Spleen (tissue), 11 donors: Measurements from ENCODE around the gene AMHR2. TPM values are rescaled to one million over a fixed set of nuclear protein-coding genes. Genes with fewer than 3 reads are reported as not detected.

Source experiments
- DNase-seq: peaks from one replicate; pipeline ENCODE4 v3.0.0-alpha.2; 2020
- H3K27ac ChIP-seq, 8 donors: fragments of 200-600 bp; sonication (generic) in 7 of 8; 1 replicate in 4 of 8; 2 replicates in 4 of 8; pipeline versions ENCODE4 v1.5.0 to v1.8.0; 2016 to 2021; ENCODE audit warnings: inconsistent platforms in 4 of 8, mild to moderate bottlenecking in 4 of 8, moderate library complexity in 1 of 8
- H3K27me3 ChIP-seq, 7 donors: fragments of 200-600 bp; sonication (generic) in 6 of 7; replicated peaks in 1 of 7; 1 replicate in 4 of 7; 2 replicates in 3 of 7; pipeline versions ENCODE4 v1.5.0 to v1.8.0; 2016 to 2021; ENCODE audit warnings: inconsistent platforms in 3 of 7, mild to moderate bottlenecking in 1 of 7
- H3K36me3 ChIP-seq, 6 donors: fragments of 200-600 bp; sonication (generic) in 5 of 6; 1 replicate in 4 of 6; 2 replicates in 2 of 6; pipeline versions ENCODE4 v1.5.0 to v1.8.0; 2016 to 2021; ENCODE audit warnings: inconsistent platforms in 2 of 6
- H3K4me1 ChIP-seq, 6 donors: fragments of 200-600 bp; sonication (generic) in 5 of 6; 1 replicate in 3 of 6; 2 replicates in 3 of 6; pipeline versions ENCODE4 v1.5.0 to v1.8.0; 2016 to 2021; ENCODE audit warnings: inconsistent platforms in 3 of 6
- H3K4me3 ChIP-seq, 8 donors: fragments of 200-600 bp; sonication (generic) in 7 of 8; 1 replicate in 4 of 8; 2 replicates in 4 of 8; pipeline versions ENCODE4 v1.5.0 to v1.8.0; 2016 to 2021; ENCODE audit warnings: inconsistent platforms in 4 of 8, mild to moderate bottlenecking in 4 of 8, moderate library complexity in 2 of 8
- H3K9me3 ChIP-seq, 8 donors: fragments of 200-600 bp; sonication (generic) in 7 of 8; 1 replicate in 4 of 8; 2 replicates in 4 of 8; pipeline versions ENCODE4 v1.5.0 to v1.8.0; 2016 to 2021; ENCODE audit warnings: inconsistent platforms in 4 of 8
- POLR2A ChIP-seq, 3 donors: fragments of 450-650 bp; IDR thresholded peaks; one replicate each; pipeline ENCODE4 v1.5.1; 2017; ENCODE audit warnings: antibody characterized with exemption in 3 of 3, mild to moderate bottlenecking in 1 of 3
- POLR2AphosphoS5 ChIP-seq, 3 donors: sonication (generic); formaldehyde crosslinking; IDR thresholded peaks; one replicate each; pipeline ENCODE4 v1.5.1; 2017; ENCODE audit warnings: antibody characterized with exemption in 3 of 3
- WGBS, 5 donors: extraction: QIAGEN DNeasy Blood & Tissue Kit in 3 of 5; methylation state at CpG; one replicate each; pipeline versions ENCODE4 v1.1.5 to v1.1.7; 2013 to 2018; 5-methylcytosine and 5-hydroxymethylcytosine counted together
- intact Hi-C: fragments of 100-400 bp; cut with DNase I; formaldehyde crosslinking; loops from one replicate; pipeline ENCODE4 v1.15.0; 2023; ENCODE audit warnings: low total_unique reads
- polyA plus RNA-seq, 3 donors: library from polyadenylated mRNA; stranded (reverse); fragments of 200-250 nt; gene quantifications; one replicate each; pipeline ENCODE4 v1.2.1, GENCODE V29; 2013
- total RNA-seq, 7 donors: library from RNA; depleted of rRNA in 3 of 7; stranded (reverse); fragments of >200 nt in 3 of 7; fragmentation: NEBNext Ultra II Directional in 4 of 7; extraction: Animal tissue kit (Norgen Biotek cat#: 25700) in 4 of 7; gene quantifications; one replicate each; pipeline versions ENCODE4 v1.1.0 to v1.2.1, GENCODE V29; 2016 to 2021
- TF ChIP-seq, protein P1 (sequence below), 11 experiments: fragments of 200-600 bp in 7 of 11; fragments of 450-650 bp in 4 of 11; sonication (generic) in 4 of 11; IDR thresholded peaks in 8 of 11; conservative IDR thresholded peaks in 3 of 11; 1 replicate in 7 of 11; 2 replicates in 4 of 11; pipeline versions ENCODE4 v1.4.0 to v1.8.0; 2016 to 2021; ENCODE audit warnings: antibody characterized with exemption in 11 of 11, inconsistent platforms in 4 of 11, mild to moderate bottlenecking in 1 of 11
- donor health status: healthy with polysubstance abuse.
- donor health status: DM: no; HTN: no; CAD: no; lungs with moderate emphysema.
- donor health status: DM: no; HTN: no; CAD: no.
- donor health status: Bipolar disorder and iron deficiency.
- donor health status: healthy.
- donor health status: DM: no; HTN: no; CAD: no.
- donor health status: DM: yes; HTN: yes; CAD: no.

Gene AMHR2
- total and polyA plus RNA-seq, 10 donors: 1.2 to 20.6 (median 7.9) TPM

- Histone ChIP-seq H3K36me3 (peaks cover 9 to 100% (median 100%) of the 10 kb centered on the region in 6 donors), H3K4me1 (peaks cover 0 to 61% (median 38%) of the 10 kb centered on the region in 6 donors), H3K27me3 (no peaks in the 10 kb centered on the region), H3K27ac (no peak overlapping the region), H3K9me3 (no peaks in the 10 kb centered on the region), H3K4me3 (no peak overlapping the region)
- no peak for TF ChIP-seq POLR2AphosphoS5 (IDR thresholded peaks at IDR 0.05)
- no peak for TF ChIP-seq POLR2A (IDR thresholded peaks at IDR 0.05)
- TF ChIP-seq, protein P1, sequence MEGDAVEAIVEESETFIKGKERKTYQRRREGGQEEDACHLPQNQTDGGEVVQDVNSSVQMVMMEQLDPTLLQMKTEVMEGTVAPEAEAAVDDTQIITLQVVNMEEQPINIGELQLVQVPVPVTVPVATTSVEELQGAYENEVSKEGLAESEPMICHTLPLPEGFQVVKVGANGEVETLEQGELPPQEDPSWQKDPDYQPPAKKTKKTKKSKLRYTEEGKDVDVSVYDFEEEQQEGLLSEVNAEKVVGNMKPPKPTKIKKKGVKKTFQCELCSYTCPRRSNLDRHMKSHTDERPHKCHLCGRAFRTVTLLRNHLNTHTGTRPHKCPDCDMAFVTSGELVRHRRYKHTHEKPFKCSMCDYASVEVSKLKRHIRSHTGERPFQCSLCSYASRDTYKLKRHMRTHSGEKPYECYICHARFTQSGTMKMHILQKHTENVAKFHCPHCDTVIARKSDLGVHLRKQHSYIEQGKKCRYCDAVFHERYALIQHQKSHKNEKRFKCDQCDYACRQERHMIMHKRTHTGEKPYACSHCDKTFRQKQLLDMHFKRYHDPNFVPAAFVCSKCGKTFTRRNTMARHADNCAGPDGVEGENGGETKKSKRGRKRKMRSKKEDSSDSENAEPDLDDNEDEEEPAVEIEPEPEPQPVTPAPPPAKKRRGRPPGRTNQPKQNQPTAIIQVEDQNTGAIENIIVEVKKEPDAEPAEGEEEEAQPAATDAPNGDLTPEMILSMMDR (IDR thresholded peaks at IDR 0.05 in 8 of 11, conservative IDR thresholded peaks at IDR 0.05 in 3 of 11): no peak
- intact Hi-C loops: no loop called here
- no peak for DNase-seq
- 92 to 97% (median 94%) methylated on average over 1 of the region's 1 CpG for WGBS, 5 donors
Observed at GRCh38 chr12:53472056-53472582, 48.5 kb downstream of the AMHR2 start.

DNA sequence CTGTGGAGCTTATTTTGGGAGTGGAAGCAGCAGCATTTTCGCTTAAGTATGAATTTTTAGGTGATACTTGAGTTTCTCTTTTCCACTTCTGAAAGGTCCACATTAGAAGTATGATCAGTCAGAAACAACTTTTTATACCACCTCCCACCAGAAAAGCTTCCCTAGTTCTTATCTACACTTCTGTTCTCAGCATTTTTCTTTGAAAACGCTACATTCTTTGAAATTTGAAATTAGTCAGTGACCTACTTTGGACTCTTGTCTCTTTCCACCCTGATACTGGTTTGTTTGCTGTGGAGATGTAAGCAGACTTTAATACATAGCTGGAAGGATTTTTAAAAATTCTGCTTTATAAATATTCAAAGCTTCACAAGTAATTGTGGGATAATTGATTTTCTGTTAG is 50.4 kb downstream of the AMHR2 start:
- H3K27ac ChIP-seq: peak overlapping the region in 2 of 8 donors; percentile 6 to 10
- DNase-seq: no peak
- no peaks in the 10 kb centered on the region for H3K27me3 ChIP-seq
- H3K4me3 ChIP-seq: no peak overlapping the region
- TF ChIP-seq, protein P1 (IDR thresholded peaks at IDR 0.05 in 8 of 11, conservative IDR thresholded peaks at IDR 0.05 in 3 of 11): no peak
- TF ChIP-seq POLR2AphosphoS5 (IDR thresholded peaks at IDR 0.05) (no peak), POLR2A (IDR thresholded peaks at IDR 0.05) (no peak)
- no peaks in the 10 kb centered on the region for H3K9me3 ChIP-seq
- 66 to 83% (median 77%) methylated on average over 2 of the region's 2 CpGs for WGBS, 5 donors
- H3K4me1 ChIP-seq: peaks cover 0 to 78% (median 45%) of the 10 kb centered on the region in 6 donors
- intact Hi-C loops: no loop called here
- peaks cover 8 to 100% (median 100%) of the 10 kb centered on the region in 6 donors for H3K36me3 ChIP-seq

DNA sequence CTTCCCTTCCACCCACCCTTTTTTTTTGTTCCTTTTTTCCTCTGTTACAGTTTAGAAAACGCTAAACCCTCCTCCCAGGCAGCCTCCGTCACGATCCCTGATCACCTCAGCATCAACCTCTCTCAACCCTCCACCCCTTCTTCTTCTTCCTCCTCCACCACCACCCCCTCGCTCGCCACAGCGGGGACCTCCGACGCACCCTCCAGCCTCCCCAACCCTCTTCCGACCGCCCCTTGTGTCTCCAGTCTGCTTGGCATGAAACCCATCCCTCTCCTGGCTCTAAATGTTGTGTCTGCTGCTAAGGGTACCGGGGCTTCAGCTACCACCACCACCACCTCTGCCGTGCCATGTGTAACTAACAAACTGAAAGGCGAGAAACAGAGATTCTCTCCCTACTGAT is 51.2 kb downstream of the AMHR2 start:
- peak overlapping the region in 4 of 8 donors; percentile 4 to 40 (median 11) for H3K27ac ChIP-seq
- DNase-seq: no peak
- H3K36me3 ChIP-seq: peaks cover 8 to 100% (median 100%) of the 10 kb centered on the region in 6 donors
- intact Hi-C loops: no loop called here
- 70 to 80% (median 76%) methylated on average over 13 of the region's 13 CpGs for WGBS, 5 donors
- H3K4me3 ChIP-seq: no peak overlapping the region
- H3K9me3 ChIP-seq: no peaks in the 10 kb centered on the region
- H3K27me3 ChIP-seq: no peaks in the 10 kb centered on the region
- peaks cover 0 to 84% (median 47%) of the 10 kb centered on the region in 6 donors for H3K4me1 ChIP-seq
- TF ChIP-seq POLR2AphosphoS5 (IDR thresholded peaks at IDR 0.05): peak; percentile 27 to 63 (median 46)
- TF ChIP-seq, protein P1 (IDR thresholded peaks at IDR 0.05 in 8 of 11, conservative IDR thresholded peaks at IDR 0.05 in 3 of 11): no peak

- 60 to 79% (median 70%) methylated on average over 2 of the region's 2 CpGs for WGBS, 5 donors
- Histone ChIP-seq H3K9me3 (no peaks in the 10 kb centered on the region), H3K4me1 (peaks cover 0 to 95% (median 64%) of the 10 kb centered on the region in 6 donors), H3K27me3 (no peaks in the 10 kb centered on the region), H3K36me3 (peaks cover 8 to 100% (median 100%) of the 10 kb centered on the region in 6 donors), H3K27ac (peak overlapping the region in 1 of 8 donors; percentile 6), H3K4me3 (no peak overlapping the region)
- no peak for DNase-seq
- TF ChIP-seq, protein P1 (IDR thresholded peaks at IDR 0.05 in 8 of 11, conservative IDR thresholded peaks at IDR 0.05 in 3 of 11): peak in 2 of 11 experiments; percentile 12 to 32
- no peak for TF ChIP-seq POLR2A (IDR thresholded peaks at IDR 0.05)
- TF ChIP-seq POLR2AphosphoS5 (IDR thresholded peaks at IDR 0.05): peak in 1 of 3 donors; percentile 19
- intact Hi-C loops: no loop called here
Observed at GRCh38 chr12:53476769-53477209, 53.1 kb downstream of the AMHR2 start.
